ENCODE measurements around the gene GAS7.

GRCh38 chr17:10033959-10034358 is 164.4 kb downstream of the GAS7 start:
- TF ChIP-seq POLR2A (IDR thresholded peaks at IDR 0.05) (no peak), CTCF (IDR thresholded peaks at IDR 0.05) (no peak)
